SK-N-MC (cell line): ENCODE data around the gene DLGAP1.

Source experiments
- DNase-seq: peaks from one replicate; pipeline ENCODE4 v3.0.0-alpha.2; 2011; ENCODE audit warnings: low read depth, low spot score
- H3K27ac ChIP-seq: fragments of 200-600 bp; sonication (generic); 2 replicates; pipeline ENCODE4 v1.5.1; 2016; ENCODE audit warnings: mixed run types
- H3K36me3 ChIP-seq: fragments of 200-600 bp; sonication (generic); 2 replicates; pipeline ENCODE4 v1.6.1; 2017; ENCODE audit warnings: antibody characterized with exemption, low read length, mixed read lengths; ENCODE audit not compliant: insufficient read depth
- H3K4me3 ChIP-seq: fragments of 200-600 bp; sonication (generic); 2 replicates; pipeline ENCODE4 v1.5.1; 2016
- H3K9ac ChIP-seq: fragments of 200-600 bp; sonication (generic); 2 replicates; pipeline ENCODE4 v1.8.0; 2017; ENCODE audit warnings: mixed run types, mixed read lengths; ENCODE audit not compliant: insufficient read length
- H3K9me3 ChIP-seq: fragments of 200-600 bp; sonication (generic); 2 replicates; pipeline ENCODE4 v1.6.1; 2017; ENCODE audit warnings: low read depth, mild to moderate bottlenecking, antibody characterized with exemption, low read length, moderate library complexity, mixed read lengths
- EZH2 ChIP-seq: fragments of 200-600 bp; sonication (generic); IDR thresholded peaks from one replicate; pipeline ENCODE4 v1.6.1; 2017; ENCODE audit warnings: antibody characterized with exemption
- FOXP2 ChIP-seq: optimal IDR thresholded peaks from 2 replicates; pipeline ENCODE3; 2011; ENCODE audit warnings: mild to moderate bottlenecking, moderate library complexity; ENCODE audit not compliant: insufficient read depth; ENCODE audit errors: extremely low read length, control extremely low read depth
- POLR2AphosphoS5 ChIP-seq: IDR thresholded peaks from 2 replicates; pipeline ENCODE4 v1.6.1; 2012; ENCODE audit warnings: mild to moderate bottlenecking, low read depth, low read length, borderline replicate concordance

The DLGAP1 gene

DNA sequence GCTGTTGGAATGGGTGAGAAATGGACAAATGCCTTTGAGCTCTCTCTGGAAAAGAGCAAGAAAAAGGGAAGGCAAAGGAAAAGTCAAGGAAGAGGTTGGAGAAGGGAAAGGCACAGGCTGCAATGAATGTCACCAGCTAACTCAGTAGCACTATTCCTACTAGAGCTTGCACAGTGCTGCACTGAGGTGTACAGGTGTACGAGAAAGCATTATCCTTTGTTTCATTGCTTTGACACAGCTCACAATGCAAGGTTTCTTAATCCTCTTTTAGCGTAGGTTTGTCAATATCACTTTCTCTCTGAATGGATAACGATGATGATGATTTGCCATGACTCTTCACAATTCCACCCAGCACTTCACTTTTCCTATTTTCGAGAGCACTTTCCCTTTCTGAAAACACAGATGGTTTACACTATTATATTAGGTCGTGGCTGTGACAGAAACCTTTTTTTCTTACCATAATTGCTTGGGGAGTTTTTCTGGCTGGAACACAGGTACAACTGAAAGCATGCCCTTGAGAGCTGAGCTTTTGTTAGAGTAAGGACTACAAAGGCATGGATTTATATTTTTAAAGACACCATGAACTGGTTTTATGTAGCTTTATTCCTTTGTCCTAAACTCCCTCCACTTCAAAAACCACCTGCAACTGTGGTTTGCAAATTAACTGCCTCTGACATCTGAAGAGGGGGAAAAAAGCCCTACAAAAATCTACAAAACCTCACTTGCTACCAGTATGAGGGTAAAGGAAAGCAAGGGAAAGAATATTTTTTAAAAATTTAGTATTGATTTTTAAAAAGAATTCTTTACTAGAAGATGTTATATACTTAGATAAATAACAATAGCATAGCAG is 739.7 kb downstream of the DLGAP1 start:
- Histone ChIP-seq H3K4me3 (no peak overlapping the region), H3K36me3 (no peaks in the 10 kb centered on the region), H3K9me3 (no peaks in the 10 kb centered on the region), H3K9ac (no peak overlapping the region), H3K27ac (no peak overlapping the region)
- TF ChIP-seq POLR2AphosphoS5 (no peak), EZH2 (no peak), FOXP2 (no peak)
- no peak for DNase-seq

DNA sequence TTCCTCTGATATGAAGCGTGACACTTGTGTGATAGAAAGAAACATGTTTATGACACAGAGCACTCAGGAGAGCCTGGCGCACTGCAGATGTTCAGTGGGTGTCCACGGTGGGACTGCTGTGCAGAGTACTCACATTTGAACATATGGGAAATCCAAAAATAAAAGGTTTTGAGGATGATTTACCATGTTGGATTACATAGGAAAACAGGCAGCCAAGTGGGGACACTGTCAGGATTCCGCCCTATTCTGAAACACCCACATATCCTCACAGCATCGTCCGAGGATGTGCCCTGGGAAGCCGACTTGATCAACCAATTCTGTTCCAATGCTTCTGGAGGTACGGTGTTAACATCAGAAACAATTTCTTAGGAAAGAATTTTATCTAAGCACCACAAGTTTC is 741.4 kb downstream of the DLGAP1 start:
- DNase-seq = no peak
- H3K9ac ChIP-seq = no peak overlapping the region
- H3K27ac ChIP-seq = no peak overlapping the region
- H3K36me3 ChIP-seq = no peaks in the 10 kb centered on the region
- TF ChIP-seq FOXP2 (no peak), EZH2 (no peak), POLR2AphosphoS5 (no peak)
- H3K9me3 ChIP-seq = no peaks in the 10 kb centered on the region
- H3K4me3 ChIP-seq = no peak overlapping the region

DNA sequence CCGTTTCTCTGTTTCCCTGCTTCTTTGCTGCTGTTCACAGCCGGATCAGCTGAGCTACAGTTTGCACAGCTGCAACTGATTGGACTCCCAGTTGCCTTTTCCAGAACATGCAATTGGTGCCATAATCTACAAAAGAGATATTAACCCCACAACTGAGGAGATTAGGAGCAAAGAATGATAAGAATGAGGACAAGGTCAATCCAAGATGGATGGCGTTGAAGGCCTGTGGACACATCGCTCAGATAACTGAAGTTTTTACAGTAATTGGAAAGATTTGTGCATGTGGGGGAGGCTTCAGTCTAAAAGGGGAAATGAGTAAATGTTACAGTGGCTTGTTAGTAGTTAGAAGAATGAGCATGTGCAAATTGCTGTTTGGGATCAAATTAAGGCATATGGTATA is 741.9 kb downstream of the DLGAP1 start:
- Histone ChIP-seq H3K9ac (no peak overlapping the region), H3K4me3 (no peak overlapping the region), H3K27ac (no peak overlapping the region), H3K9me3 (no peaks in the 10 kb centered on the region), H3K36me3 (no peaks in the 10 kb centered on the region)
- TF ChIP-seq POLR2AphosphoS5 (no peak), EZH2 (no peak), FOXP2 (no peak)
- no peak for DNase-seq

- Histone ChIP-seq H3K27ac (no peak overlapping the region), H3K9ac (no peak overlapping the region), H3K9me3 (no peaks in the 10 kb centered on the region), H3K4me3 (no peak overlapping the region), H3K36me3 (no peaks in the 10 kb centered on the region)
- no peak for TF ChIP-seq EZH2
- no peak for TF ChIP-seq POLR2AphosphoS5
- no peak for TF ChIP-seq FOXP2
- DNase-seq = no peak
Measured at GRCh38 chr18:3712491-3712890, 742.6 kb downstream of the DLGAP1 start.

- H3K36me3 ChIP-seq = no peaks in the 10 kb centered on the region
- H3K9ac ChIP-seq = no peak overlapping the region
- TF ChIP-seq POLR2AphosphoS5 (no peak), EZH2 (no peak), FOXP2 (no peak)
- H3K27ac ChIP-seq = no peak overlapping the region
- no peak for DNase-seq
- H3K4me3 ChIP-seq = no peak overlapping the region
- H3K9me3 ChIP-seq = no peaks in the 10 kb centered on the region
Measured at GRCh38 chr18:3710712-3711301, 744.3 kb downstream of the DLGAP1 start.

- TF ChIP-seq POLR2AphosphoS5 (no peak), EZH2 (no peak), FOXP2 (no peak)
- H3K9ac ChIP-seq = no peak overlapping the region
- H3K27ac ChIP-seq = no peak overlapping the region
- DNase-seq = no peak
- H3K4me3 ChIP-seq = no peak overlapping the region
- no peaks in the 10 kb centered on the region for H3K36me3 ChIP-seq
- H3K9me3 ChIP-seq = no peaks in the 10 kb centered on the region
Measured at GRCh38 chr18:3709205-3709604, 745.9 kb downstream of the DLGAP1 start.

DNA sequence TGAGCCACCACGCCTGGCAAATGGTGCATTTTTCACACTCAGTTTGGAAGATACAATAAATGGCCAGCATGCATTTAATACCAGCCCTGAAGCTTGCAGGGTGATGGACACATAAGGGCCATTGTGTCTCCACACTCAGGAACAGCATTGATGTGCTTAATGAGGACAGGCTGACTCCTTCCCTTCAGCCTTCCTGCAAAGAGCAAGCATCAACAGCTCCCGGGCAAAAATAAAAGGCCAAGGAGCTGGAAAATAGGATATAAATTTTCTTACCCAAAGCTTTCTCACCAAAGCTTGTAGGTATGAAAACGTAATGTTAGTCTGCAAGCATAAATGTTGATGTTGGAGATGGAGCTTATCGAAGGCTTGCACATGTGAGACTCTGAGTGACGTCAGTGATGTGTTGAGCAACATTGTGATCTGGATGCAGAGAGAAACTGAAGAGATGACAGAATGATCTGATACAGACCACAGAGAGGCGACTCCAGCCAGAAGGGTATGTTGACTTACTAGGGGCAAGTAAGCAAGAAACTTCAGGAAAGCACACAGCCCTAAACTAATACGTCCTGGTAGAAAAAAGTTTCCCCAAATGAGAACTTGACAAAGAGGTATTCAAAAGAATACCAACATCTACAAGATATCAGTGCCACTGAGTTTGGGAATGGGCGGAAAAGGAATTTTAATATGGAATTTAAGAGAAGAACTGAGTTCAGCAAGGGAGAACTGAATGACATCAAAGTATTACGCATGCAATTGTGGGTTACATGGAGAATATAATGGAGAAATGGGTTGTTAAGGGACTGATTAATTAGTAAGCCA is 748.6 kb downstream of the DLGAP1 start:
- H3K9me3 ChIP-seq = no peaks in the 10 kb centered on the region
- no peak overlapping the region for H3K9ac ChIP-seq
- no peak overlapping the region for H3K27ac ChIP-seq
- DNase-seq = no peak
- TF ChIP-seq EZH2 (no peak), FOXP2 (no peak), POLR2AphosphoS5 (no peak)
- H3K4me3 ChIP-seq = no peak overlapping the region
- H3K36me3 ChIP-seq = no peaks in the 10 kb centered on the region
